ENCODE results near the gene WEE2.

GRCh38 chr7:141739250-141739649 is 31.1 kb downstream of the WEE2 start:
- TF ChIP-seq CTCF (IDR thresholded peaks at IDR 0.05) (no peak), POLR2A (IDR thresholded peaks at IDR 0.05) (no peak)
